Cardiac septum (tissue), 1 donor: ENCODE results near the gene U2AF1L4. TPM values are rescaled to one million over a fixed set of nuclear protein-coding genes. Genes with fewer than 3 reads are reported as not detected.
"Not testable (repeated sequence)": the region's sequence is repeated elsewhere in the genome, so short reads cannot be mapped to it uniquely, and the experiment has no call there.

Source experiments
- DNase-seq: peaks from one replicate; pipeline ENCODE4 v3.0.0-alpha.2; 2020; ENCODE audit warnings: low spot score
- intact Hi-C: fragments of 100-400 bp; cut with DNase I; formaldehyde crosslinking; loops from one replicate; pipeline ENCODE4 v1.14.0; 2022
- total RNA-seq: library from RNA; stranded (reverse); fragmentation: NEBNext Ultra II Directional; extraction: Animal tissue kit (Norgen Biotek cat#: 25700); gene quantifications from one replicate; pipeline ENCODE4 v1.2.1, GENCODE V29; 2021
- donor health status: DM: no; HTN: no; CAD: no.

U2AF1L4 gene
- total RNA-seq, 1 donor from 2014 or later: 24.9 TPM

GRCh38 chr19:35782589-35782988 lies 37.4 kb upstream of the U2AF1L4 start:
- DNase-seq: no peak
- intact Hi-C loops: no loop called here

GRCh38 chr19:35781650-35782049 lies 36.4 kb upstream of the U2AF1L4 start:
- DNase-seq: no peak
- intact Hi-C loops: no loop called here

GRCh38 chr19:35780717-35781116 lies 35.5 kb upstream of the U2AF1L4 start:
- DNase-seq: no peak

DNA sequence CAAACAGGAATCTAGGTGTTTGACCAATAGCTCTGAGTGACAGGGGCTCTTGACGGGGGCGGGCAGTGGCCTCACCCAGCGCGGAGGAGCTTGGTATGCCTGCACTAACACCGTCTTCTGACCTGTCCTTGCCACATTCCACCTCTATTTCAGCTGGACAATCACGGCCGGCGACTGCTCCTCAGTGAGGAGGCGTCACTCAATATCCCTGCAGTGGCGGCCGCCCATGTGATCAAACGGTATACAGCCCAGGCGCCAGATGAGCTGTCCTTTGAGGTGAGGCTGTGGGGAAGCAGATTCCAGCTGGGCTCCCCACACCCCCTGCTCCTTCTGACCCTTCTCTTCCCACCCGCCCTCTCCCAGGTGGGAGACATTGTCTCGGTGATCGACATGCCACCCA lies 34.8 kb upstream of the U2AF1L4 start:
- intact Hi-C loops: no loop called here
- DNase-seq: no peak

More at GRCh38 chr19:35780717-35781116, 35.5 kb upstream of the U2AF1L4 start:
- intact Hi-C loops: no loop called here

DNA sequence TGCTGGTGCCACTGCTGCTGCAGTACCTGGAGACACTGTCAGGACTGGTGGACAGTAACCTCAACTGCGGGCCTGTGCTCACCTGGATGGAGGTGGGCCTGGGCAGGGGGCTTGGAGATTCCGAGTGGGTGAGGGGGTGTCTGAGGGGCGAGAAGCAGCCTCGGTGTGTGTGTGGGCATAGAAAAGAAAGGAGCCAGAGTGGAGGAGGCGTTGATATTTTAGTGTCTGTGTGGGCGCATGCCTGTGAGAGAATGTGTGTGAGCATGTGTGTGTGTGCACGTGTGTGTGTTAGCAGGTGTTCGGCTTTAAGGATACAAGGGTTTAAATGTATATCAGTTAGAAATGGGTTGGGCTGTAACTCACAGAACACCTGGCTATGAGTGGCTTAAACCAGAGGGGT lies 33.8 kb upstream of the U2AF1L4 start:
- intact Hi-C loops: loop anchor here (10.0 kb wide), 1 partner anchor 86 kb away; the partner anchor contains the start of gene APLP1
- DNase-seq: no peak

DNA sequence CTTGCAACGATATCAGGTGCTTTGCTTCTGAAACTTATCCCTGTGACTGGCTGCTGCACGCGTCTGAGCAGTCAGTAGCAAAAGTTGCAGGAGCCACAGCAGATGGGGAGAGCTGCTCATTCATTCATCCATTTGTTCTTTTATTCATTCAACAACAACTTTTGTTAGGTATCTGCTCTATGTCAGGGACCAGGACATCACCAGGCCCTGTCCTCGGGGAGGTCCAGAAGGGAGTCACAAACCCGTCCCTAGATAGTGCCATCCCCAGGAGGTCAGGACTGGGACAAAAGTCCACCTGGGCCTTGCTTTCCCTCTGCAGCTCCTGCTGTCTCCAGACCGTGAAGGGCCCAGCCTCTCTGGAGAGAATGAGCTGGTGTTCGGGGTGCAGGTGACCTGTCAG lies 32.7 kb upstream of the U2AF1L4 start:
- no peak for DNase-seq
- intact Hi-C loops: loop anchor here (10.0 kb wide), 1 partner anchor 87 kb away; the partner anchor contains the start of gene APLP1

DNA sequence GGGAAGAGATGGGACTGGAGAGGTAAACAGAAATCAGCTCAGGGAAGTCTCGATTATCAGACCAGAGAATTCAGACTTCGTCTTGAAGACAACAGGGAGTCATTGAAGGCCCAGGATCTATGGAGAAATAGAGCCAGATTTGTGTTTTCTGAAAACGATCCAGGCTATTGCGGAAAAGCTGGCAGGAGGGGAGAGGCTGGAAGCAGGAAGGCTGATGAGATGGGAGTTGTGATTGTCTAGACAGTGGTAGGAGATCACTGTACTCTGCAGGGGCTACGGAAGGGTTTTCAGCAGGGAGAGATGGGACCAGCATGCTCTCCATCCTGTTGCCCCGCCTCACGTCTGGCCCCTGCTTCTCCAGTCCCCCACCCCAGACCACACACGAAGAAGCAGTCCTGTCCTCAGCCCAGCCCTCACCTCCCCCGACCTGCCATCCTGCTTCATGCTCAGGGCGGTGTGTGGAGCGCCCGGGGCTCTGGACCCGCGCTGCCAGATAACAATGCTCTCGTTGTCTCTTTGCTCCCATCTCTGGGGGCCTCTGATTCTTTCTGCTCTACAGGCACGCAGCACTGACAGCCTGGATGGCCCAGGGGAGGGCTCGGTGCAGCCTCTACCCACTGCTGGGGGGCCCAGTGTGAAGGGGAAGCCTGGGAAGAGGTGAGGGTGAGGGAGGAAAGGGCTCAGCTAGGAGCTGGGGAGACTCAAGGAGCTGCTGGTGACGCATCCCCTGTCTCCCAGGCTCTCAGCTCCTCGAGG lies 32.0 kb upstream of the U2AF1L4 start:
- DNase-seq: no peak
- intact Hi-C loops: loop anchor here (10.0 kb wide), 1 partner anchor 88 kb away; the partner anchor contains the start of gene APLP1

DNA sequence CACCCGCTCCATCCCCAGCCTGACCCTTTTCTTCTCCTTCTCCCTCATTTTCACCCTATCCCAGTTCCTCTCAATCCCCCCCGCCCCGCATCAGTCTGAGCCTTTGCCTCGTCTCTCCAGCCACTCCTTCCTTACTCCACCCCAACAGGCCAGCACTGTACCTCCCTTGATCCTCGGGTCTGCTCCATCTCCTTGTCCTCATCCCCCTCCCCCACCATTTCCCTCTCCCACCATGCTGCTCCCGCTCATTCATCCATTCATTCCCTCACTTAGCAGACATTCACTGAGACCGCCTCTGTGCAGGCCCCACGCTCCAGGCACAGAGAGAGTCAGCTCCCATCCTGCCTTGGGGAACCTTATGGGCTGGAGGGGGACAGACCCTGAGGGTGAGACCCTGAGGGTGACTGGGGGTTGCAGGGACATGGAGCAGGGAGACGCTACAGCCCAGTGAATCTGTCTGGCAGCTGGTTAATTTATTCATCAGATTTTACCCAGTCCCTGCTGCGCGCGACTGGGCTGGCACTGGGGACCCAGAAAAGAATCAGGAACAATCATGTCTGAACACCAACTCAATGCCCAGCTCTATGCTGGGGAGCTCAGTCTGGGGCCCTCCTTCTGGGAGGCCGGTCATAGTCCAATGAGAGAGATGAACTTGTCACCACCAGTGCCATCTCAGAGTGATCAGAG lies 31.0 kb upstream of the U2AF1L4 start:
- intact Hi-C loops: loop anchor here (10.0 kb wide), 1 partner anchor 89 kb away; the partner anchor contains the start of gene APLP1
- DNase-seq: no peak

DNA sequence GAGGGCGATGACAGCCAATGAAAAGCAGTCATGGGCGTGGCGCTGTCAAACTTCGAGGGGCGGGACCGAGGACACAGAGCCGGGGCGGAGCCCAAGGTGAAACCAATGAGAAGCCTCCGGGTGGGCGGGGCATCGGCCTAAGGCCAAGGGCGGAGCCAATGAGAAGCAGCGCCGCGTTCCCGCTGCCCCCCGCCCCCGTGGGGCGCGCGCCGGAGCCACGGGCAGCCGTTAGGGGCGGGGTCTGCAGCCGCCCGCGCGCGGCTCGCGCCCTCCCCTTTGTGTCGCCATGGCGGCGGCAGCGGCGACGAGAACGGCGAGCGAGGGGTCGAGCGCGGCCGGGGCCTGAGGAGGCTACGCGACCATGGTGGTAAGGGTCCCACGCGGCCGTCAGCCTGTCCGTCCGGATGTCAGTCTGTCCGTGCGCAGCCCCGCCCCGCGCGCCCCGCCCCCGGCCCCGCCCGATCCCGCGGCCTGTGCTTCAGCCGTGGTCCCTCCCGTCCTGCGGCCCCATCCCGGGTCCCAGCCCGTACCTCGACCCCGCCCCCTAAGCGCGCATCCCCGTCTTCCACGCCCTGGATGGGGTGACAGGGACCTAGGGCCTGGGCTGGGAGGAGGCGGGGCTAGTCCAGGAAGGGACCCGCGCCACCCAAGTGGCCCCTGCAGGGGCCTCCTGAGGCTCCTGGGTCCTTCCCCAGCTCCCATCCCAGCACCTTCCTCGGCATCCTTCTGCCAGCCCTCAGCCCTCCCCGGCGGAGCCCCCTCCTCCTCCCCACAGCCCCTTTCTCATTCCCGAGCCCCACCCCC lies 30.3 kb upstream of the U2AF1L4 start, which contains the start of gene ARHGAP33:
TSS of gene ARHGAP33 (plus strand) at position 267 of the 804 bp plus-strand sequence. CDS start at position 362, 95 bp downstream.
- intact Hi-C loops: loop anchor here (10.0 kb wide), 1 partner anchor 89 kb away; the partner anchor contains the start of gene APLP1
- peak; percentile 99 for DNase-seq

DNA sequence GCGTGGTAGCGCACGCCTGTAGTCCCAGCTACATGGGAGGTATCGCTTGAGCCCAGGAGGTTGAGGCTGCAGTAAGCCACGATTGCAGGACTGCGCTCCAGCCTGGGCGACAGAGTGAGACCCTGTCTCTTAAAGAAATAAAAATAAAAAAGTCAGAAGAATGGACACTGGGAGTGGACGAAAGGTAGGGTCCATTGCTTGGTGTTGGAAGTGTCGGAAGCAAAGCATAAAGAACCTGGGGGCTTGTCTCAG lies 29.8 kb upstream of the U2AF1L4 start:
- intact Hi-C loops: loop anchor here (10.0 kb wide), 1 partner anchor 90 kb away; the partner anchor contains the start of gene APLP1

GRCh38 chr19:35774274-35775045 lies 29.2 kb upstream of the U2AF1L4 start:
- intact Hi-C loops: loop anchor here (10.0 kb wide), 1 partner anchor 90 kb away; the partner anchor contains the start of gene APLP1
- DNase-seq: no peak

More for the DNA sequence above, 29.8 kb upstream of the U2AF1L4 start:
- no peak for DNase-seq

- no peak for DNase-seq
- intact Hi-C loops: loop anchor here (10.0 kb wide), 1 partner anchor 92 kb away; the partner anchor contains the start of gene APLP1
Observed at GRCh38 chr19:35773020-35773806, 28.0 kb upstream of the U2AF1L4 start.

DNA sequence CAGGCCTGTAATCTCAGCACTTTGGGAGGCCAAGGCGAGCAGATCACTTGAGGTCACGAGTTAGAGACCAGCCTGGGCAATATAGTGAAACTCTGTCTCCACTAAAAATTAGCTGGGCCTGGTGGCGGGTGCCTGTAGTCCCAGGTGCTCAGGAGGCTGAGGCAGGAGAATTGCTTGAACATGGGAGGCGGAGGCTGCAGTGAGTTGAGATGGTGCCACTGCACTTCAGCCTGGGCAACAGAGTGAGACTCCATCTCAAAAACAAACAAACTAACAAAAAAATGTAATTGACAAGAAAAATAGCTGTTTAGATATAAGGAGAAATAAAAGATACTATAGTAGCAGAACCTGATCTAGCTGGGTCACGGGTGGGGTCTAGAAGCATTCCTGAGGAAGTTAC lies 27.1 kb upstream of the U2AF1L4 start:
- DNase-seq: not testable (repeated sequence)
- intact Hi-C loops: loop anchor here (10.0 kb wide), 1 partner anchor 92 kb away; the partner anchor contains the start of gene APLP1

DNA sequence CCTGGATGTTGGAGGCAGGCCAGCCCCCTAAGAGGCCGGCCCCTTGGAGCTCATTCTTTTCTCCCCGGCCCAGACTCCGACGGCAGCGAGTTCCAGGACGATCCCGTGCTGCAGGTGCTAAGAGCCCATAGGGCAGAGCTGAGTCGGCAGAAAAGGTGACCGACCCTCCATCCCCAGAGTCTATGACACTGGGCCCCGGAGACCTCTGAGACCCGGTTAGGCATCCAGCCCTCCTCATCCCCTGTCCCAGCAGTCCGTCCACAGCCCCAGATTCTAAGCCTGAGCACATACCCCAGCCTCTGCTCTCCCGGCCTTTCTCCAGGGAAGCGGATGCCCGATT lies 22.8 kb upstream of the U2AF1L4 start:
- DNase-seq: no peak
- intact Hi-C loops: no loop called here

DNA sequence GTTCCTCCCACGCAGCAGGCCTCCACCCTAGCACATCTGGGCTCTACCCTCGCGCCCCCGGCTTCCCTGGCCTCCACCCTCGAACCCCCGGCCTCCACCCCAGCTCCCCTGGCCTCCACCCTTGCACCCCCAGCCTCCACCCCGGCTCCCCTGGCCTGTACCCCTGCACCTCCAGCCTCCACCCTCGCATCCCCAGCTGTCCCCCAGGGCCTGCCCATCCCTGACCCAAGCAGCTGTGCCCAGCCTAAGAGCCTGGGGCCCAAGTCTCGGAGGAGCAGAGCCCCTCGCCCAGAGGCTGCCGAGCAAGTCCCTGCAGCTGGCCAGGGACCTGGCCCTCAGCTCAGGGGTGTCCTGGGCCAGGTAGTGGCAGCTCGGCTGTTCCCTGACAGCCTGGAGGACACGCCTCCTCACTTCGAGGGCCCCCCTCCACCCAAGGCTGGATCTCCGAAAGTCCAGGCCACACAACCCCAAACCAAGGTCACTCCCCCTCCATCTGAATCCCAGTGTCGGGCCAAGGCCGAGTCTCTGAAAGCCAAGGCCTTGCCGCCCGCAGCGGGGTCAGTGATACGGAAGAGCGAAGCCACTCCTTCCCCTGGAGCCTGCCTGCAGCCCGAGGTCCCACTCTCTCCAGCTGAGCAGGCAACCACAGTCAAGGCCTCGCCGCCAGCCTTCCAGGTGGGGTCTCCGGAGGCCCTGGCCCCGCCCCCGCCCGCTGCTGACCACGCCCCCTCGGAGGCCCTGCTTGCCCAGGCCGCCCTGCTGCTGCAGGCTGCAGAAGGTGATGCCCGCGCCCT lies 22.3 kb upstream of the U2AF1L4 start:
- intact Hi-C loops: no loop called here
- DNase-seq: no peak

- no peak for DNase-seq
- intact Hi-C loops: no loop called here
Observed at GRCh38 chr19:35766571-35767104, 21.4 kb upstream of the U2AF1L4 start.
